Spleen (tissue), 11 donors: ENCODE measurements around the gene MEX3C. TPM values are rescaled to one million over a fixed set of nuclear protein-coding genes. Genes with fewer than 3 reads are reported as not detected.

Experiments used
- DNase-seq: peaks from one replicate; pipeline ENCODE4 v3.0.0-alpha.2; 2020
- H3K27ac ChIP-seq, 8 donors: fragments of 200-600 bp; sonication (generic) in 7 of 8; 1 replicate in 4 of 8; 2 replicates in 4 of 8; pipeline versions ENCODE4 v1.5.0 to v1.8.0; 2016 to 2021; ENCODE audit warnings: inconsistent platforms in 4 of 8, mild to moderate bottlenecking in 4 of 8, moderate library complexity in 1 of 8
- H3K27me3 ChIP-seq, 7 donors: fragments of 200-600 bp; sonication (generic) in 6 of 7; replicated peaks in 1 of 7; 1 replicate in 4 of 7; 2 replicates in 3 of 7; pipeline versions ENCODE4 v1.5.0 to v1.8.0; 2016 to 2021; ENCODE audit warnings: inconsistent platforms in 3 of 7, mild to moderate bottlenecking in 1 of 7
- H3K36me3 ChIP-seq, 6 donors: fragments of 200-600 bp; sonication (generic) in 5 of 6; 1 replicate in 4 of 6; 2 replicates in 2 of 6; pipeline versions ENCODE4 v1.5.0 to v1.8.0; 2016 to 2021; ENCODE audit warnings: inconsistent platforms in 2 of 6
- H3K4me1 ChIP-seq, 6 donors: fragments of 200-600 bp; sonication (generic) in 5 of 6; 1 replicate in 3 of 6; 2 replicates in 3 of 6; pipeline versions ENCODE4 v1.5.0 to v1.8.0; 2016 to 2021; ENCODE audit warnings: inconsistent platforms in 3 of 6
- H3K4me3 ChIP-seq, 8 donors: fragments of 200-600 bp; sonication (generic) in 7 of 8; 1 replicate in 4 of 8; 2 replicates in 4 of 8; pipeline versions ENCODE4 v1.5.0 to v1.8.0; 2016 to 2021; ENCODE audit warnings: inconsistent platforms in 4 of 8, mild to moderate bottlenecking in 4 of 8, moderate library complexity in 2 of 8
- H3K9me3 ChIP-seq, 8 donors: fragments of 200-600 bp; sonication (generic) in 7 of 8; 1 replicate in 4 of 8; 2 replicates in 4 of 8; pipeline versions ENCODE4 v1.5.0 to v1.8.0; 2016 to 2021; ENCODE audit warnings: inconsistent platforms in 4 of 8
- CTCF ChIP-seq, 11 experiments: fragments of 200-600 bp in 7 of 11; fragments of 450-650 bp in 4 of 11; sonication (generic) in 4 of 11; IDR thresholded peaks in 8 of 11; conservative IDR thresholded peaks in 3 of 11; 1 replicate in 7 of 11; 2 replicates in 4 of 11; pipeline versions ENCODE4 v1.4.0 to v1.8.0; 2016 to 2021; ENCODE audit warnings: antibody characterized with exemption in 11 of 11, inconsistent platforms in 4 of 11, mild to moderate bottlenecking in 1 of 11
- POLR2A ChIP-seq, 3 donors: fragments of 450-650 bp; IDR thresholded peaks; one replicate each; pipeline ENCODE4 v1.5.1; 2017; ENCODE audit warnings: antibody characterized with exemption in 3 of 3, mild to moderate bottlenecking in 1 of 3
- POLR2AphosphoS5 ChIP-seq, 3 donors: sonication (generic); formaldehyde crosslinking; IDR thresholded peaks; one replicate each; pipeline ENCODE4 v1.5.1; 2017; ENCODE audit warnings: antibody characterized with exemption in 3 of 3
- WGBS, 5 donors: extraction: QIAGEN DNeasy Blood & Tissue Kit in 3 of 5; methylation state at CpG; one replicate each; pipeline versions ENCODE4 v1.1.5 to v1.1.7; 2013 to 2018; 5-methylcytosine and 5-hydroxymethylcytosine counted together
- intact Hi-C: fragments of 100-400 bp; cut with DNase I; formaldehyde crosslinking; loops from one replicate; pipeline ENCODE4 v1.15.0; 2023; ENCODE audit warnings: low total_unique reads
- polyA plus RNA-seq, 3 donors: library from polyadenylated mRNA; stranded (reverse); fragments of 200-250 nt; gene quantifications; one replicate each; pipeline ENCODE4 v1.2.1, GENCODE V29; 2013
- total RNA-seq, 7 donors: library from RNA; depleted of rRNA in 3 of 7; stranded (reverse); fragments of >200 nt in 3 of 7; fragmentation: NEBNext Ultra II Directional in 4 of 7; extraction: Animal tissue kit (Norgen Biotek cat#: 25700) in 4 of 7; gene quantifications; one replicate each; pipeline versions ENCODE4 v1.1.0 to v1.2.1, GENCODE V29; 2016 to 2021
- donor health status: healthy with polysubstance abuse.
- donor health status: DM: no; HTN: no; CAD: no; lungs with moderate emphysema.
- donor health status: DM: no; HTN: no; CAD: no.
- donor health status: Bipolar disorder and iron deficiency.
- donor health status: healthy.
- donor health status: DM: no; HTN: no; CAD: no.
- donor health status: DM: yes; HTN: yes; CAD: no.

The MEX3C gene
- total and polyA plus RNA-seq, 10 donors: 10.2 to 56.7 (median 42.7) TPM

GRCh38 chr18:51196811-51197660 is 445 bp downstream of the MEX3C start:
- intact Hi-C loops: no loop called here
- 0% methylated on average over 16 to 102 of the region's 102 CpGs for WGBS, 5 donors
- peak; percentile 94 for DNase-seq

GRCh38 chr18:51196118-51196810 is 1.2 kb downstream of the MEX3C start:
- Histone ChIP-seq H3K4me1 (peaks cover 38 to 57% (median 44%) of the 10 kb centered on the region in 6 donors), H3K4me3 (peak overlapping the region; percentile 73 to 93 (median 82)), H3K27me3 (no peaks in the 10 kb centered on the region), H3K9me3 (no peaks in the 10 kb centered on the region), H3K27ac (peak overlapping the region; percentile 97 to 99 (median 98)), H3K36me3 (no peaks in the 10 kb centered on the region)
- DNase-seq: peak; percentile 93
- WGBS, 5 donors: 0 to 1% (median 0%) methylated on average over 31 to 67 of the region's 67 CpGs
- intact Hi-C loops: no loop called here
- TF ChIP-seq POLR2AphosphoS5 (IDR thresholded peaks at IDR 0.05): peak in 2 of 3 donors; percentile 19 to 45
- no peak for TF ChIP-seq CTCF (IDR thresholded peaks at IDR 0.05 in 8 of 11, conservative IDR thresholded peaks at IDR 0.05 in 3 of 11)

More at GRCh38 chr18:51196811-51197660, 445 bp downstream of the MEX3C start:
- H3K27ac ChIP-seq: peak overlapping the region; percentile 97 to 99 (median 98)
- no peaks in the 10 kb centered on the region for H3K27me3 ChIP-seq
- H3K4me1 ChIP-seq: peaks cover 30 to 50% (median 36%) of the 10 kb centered on the region in 6 donors
- peak overlapping the region; percentile 73 to 93 (median 82) for H3K4me3 ChIP-seq
- no peaks in the 10 kb centered on the region for H3K9me3 ChIP-seq
- H3K36me3 ChIP-seq: no peaks in the 10 kb centered on the region
- TF ChIP-seq POLR2AphosphoS5 (IDR thresholded peaks at IDR 0.05) (peak; percentile 64 to 91 (median 87)), CTCF (IDR thresholded peaks at IDR 0.05 in 8 of 11, conservative IDR thresholded peaks at IDR 0.05 in 3 of 11) (no peak), POLR2A (IDR thresholded peaks at IDR 0.05) (peak in 1 of 3 donors; percentile 83)

GRCh38 chr18:51195451-51196117 is 1.9 kb downstream of the MEX3C start:
- peak in 1 of 3 donors; percentile 23 for TF ChIP-seq POLR2A (IDR thresholded peaks at IDR 0.05)
- peak in 1 of 3 donors; percentile 48 for TF ChIP-seq POLR2AphosphoS5 (IDR thresholded peaks at IDR 0.05)
- peak in 1 of 11 experiments; percentile 20 for TF ChIP-seq CTCF (IDR thresholded peaks at IDR 0.05 in 8 of 11, conservative IDR thresholded peaks at IDR 0.05 in 3 of 11)
- WGBS, 5 donors: 1 to 2% (median 1%) methylated on average over 13 of the region's 13 CpGs
- H3K4me1 ChIP-seq: peaks cover 41 to 64% (median 50%) of the 10 kb centered on the region in 6 donors
- H3K9me3 ChIP-seq: no peaks in the 10 kb centered on the region
- intact Hi-C loops: no loop called here
- H3K27me3 ChIP-seq: no peaks in the 10 kb centered on the region
- DNase-seq: no peak
- peak overlapping the region; percentile 97 to 99 (median 98) for H3K27ac ChIP-seq
- no peaks in the 10 kb centered on the region for H3K36me3 ChIP-seq
- peak overlapping the region; percentile 73 to 93 (median 82) for H3K4me3 ChIP-seq
